ENCODE data around the gene HOXA10. TPM values are rescaled to one million over a fixed set of nuclear protein-coding genes. Genes with fewer than 3 reads are reported as not detected.

Gene HOXA10
- total RNA-seq, 4 donors from 2014 or later, result 4.0 TPM; not detected in 3

GRCh38 chr7:27201580-27202017 is 27.5 kb upstream of the HOXA10 start:
- no peak for TF ChIP-seq POLR2A (IDR thresholded peaks at IDR 0.05)
- TF ChIP-seq CTCF (IDR thresholded peaks at IDR 0.05), result no peak
- 21 to 24% methylated on average over 4 of the region's 4 CpGs for WGBS, 2 donors
- H3K4me3 ChIP-seq (replicated peaks in 1 of 3), result no peak overlapping the region
- no peak overlapping the region for H3K27ac ChIP-seq
- intact Hi-C loops (cut with DNase I), result loop anchor here (10.0 kb wide), 1 partner anchor 723 kb away; no protein-coding TSS in a partner anchor
- H3K9me3 ChIP-seq, result no peaks in the 10 kb centered on the region
- peaks cover 9 to 39% of the 10 kb centered on the region in 2 donors for H3K4me1 ChIP-seq
- peaks cover 81% of the 10 kb centered on the region for H3K27me3 ChIP-seq
- DNase-seq, result no peak
- no peaks in the 10 kb centered on the region for H3K36me3 ChIP-seq

GRCh38 chr7:27200761-27201579 is 26.9 kb upstream of the HOXA10 start:
- intact Hi-C loops (cut with DNase I), result loop anchor here (10.0 kb wide), 1 partner anchor 724 kb away; no protein-coding TSS in a partner anchor
- Histone ChIP-seq H3K27ac (no peak overlapping the region), H3K27me3 (peaks cover 79% of the 10 kb centered on the region), H3K4me1 (peaks cover 9 to 39% of the 10 kb centered on the region in 2 donors), H3K36me3 (no peaks in the 10 kb centered on the region), H3K9me3 (no peaks in the 10 kb centered on the region), H3K4me3 (replicated peaks in 1 of 3) (no peak overlapping the region)
- no peak for DNase-seq
- WGBS, 2 donors, result 8 to 12% methylated on average over 13 to 14 of the region's 14 CpGs
- TF ChIP-seq CTCF (IDR thresholded peaks at IDR 0.05) (no peak), POLR2A (IDR thresholded peaks at IDR 0.05) (no peak)

- intact Hi-C loops (cut with DNase I), result loop anchor here (5.0 to 10.0 kb wide), 3 partner anchors 725 to 895 kb away; no protein-coding TSS in a partner anchor
- Histone ChIP-seq H3K27me3 (peaks cover 72% of the 10 kb centered on the region), H3K4me1 (peaks cover 8 to 31% of the 10 kb centered on the region in 2 donors), H3K9me3 (no peaks in the 10 kb centered on the region), H3K4me3 (replicated peaks in 1 of 3) (peak within 1 kb of the TSS in 1 of 3 donors; percentile 16), H3K36me3 (no peaks in the 10 kb centered on the region), H3K27ac (no peak within 1 kb of the TSS)
- DNase-seq, result no peak
- TF ChIP-seq POLR2A (IDR thresholded peaks at IDR 0.05) (no peak), CTCF (IDR thresholded peaks at IDR 0.05) (no peak)
- WGBS, 2 donors, result 3% methylated on average over 27 to 50 of the region's 99 CpGs
Observed at GRCh38 chr7:27199849-27200760, 26.0 kb upstream of the HOXA10 start, which contains the start of gene HOXA13. TSS of gene HOXA13 (minus strand) at chr7:27200091. CDS start at chr7:27200077, 14 bp downstream.

GRCh38 chr7:27198871-27199801 is 25.0 kb upstream of the HOXA10 start:
- DNase-seq, result no peak
- WGBS, 2 donors, result 3 to 7% methylated on average over 12 to 19 of the region's 93 CpGs
- peaks cover 74% of the 10 kb centered on the region for H3K27me3 ChIP-seq

More at GRCh38 chr7:27198871-27199801, 25.0 kb upstream of the HOXA10 start:
- Histone ChIP-seq H3K4me1 (peaks cover 4 to 25% of the 10 kb centered on the region in 2 donors), H3K4me3 (replicated peaks in 1 of 3) (no peak overlapping the region), H3K27ac (no peak overlapping the region), H3K9me3 (no peaks in the 10 kb centered on the region), H3K36me3 (no peaks in the 10 kb centered on the region)
- no peak for TF ChIP-seq POLR2A (IDR thresholded peaks at IDR 0.05)
- no peak for TF ChIP-seq CTCF (IDR thresholded peaks at IDR 0.05)
- intact Hi-C loops (cut with DNase I), result loop anchor here (5.0 to 10.0 kb wide), 2 partner anchors 823 to 896 kb away; no protein-coding TSS in a partner anchor

All from thyroid gland (tissue), 4 donors.